Endothelial cell of umbilical vein (primary cell): ENCODE measurements around the gene IQGAP2. TPM values are rescaled to one million over a fixed set of nuclear protein-coding genes. Genes with fewer than 3 reads are reported as not detected.

Experiments
- BruUV-seq: library from RNA; stranded (reverse); fragments of 400-500 nt; replicated peaks from 2 replicates; lab custom pipeline; 2021; lab: Mats Ljungman, UMichigan
- CTCF ChIA-PET: fragments of 300-600, 350-600 bp; sonication (Branson Sonifier 250); formaldehyde crosslinking; loops from one replicate; lab custom pipeline; 2021; ENCODE audit warnings: antibody characterized with exemption, inconsistent platforms; lab: Charles Lee
- POLR2A ChIA-PET: fragments of 300-600, 350-600 bp; sonication (Branson Sonifier 250); formaldehyde crosslinking; loops from one replicate; lab custom pipeline; 2021; ENCODE audit warnings: antibody characterized with exemption, inconsistent platforms; lab: Charles Lee
- DNase-seq: peaks from one replicate; pipeline ENCODE4 v3.0.0-alpha.2; 2011; ENCODE audit warnings: low read depth, low spot score
- FAIRE-seq: peaks from 2 replicates; lab custom pipeline; 2011; peaks lifted over from hg19 to GRCh38; lab: Jason Lieb, UNC
- H2AFZ ChIP-seq: 2 replicates; pipeline ENCODE4 v1.6.0; 2012; ENCODE audit warnings: low read depth, low read length, control low read depth, inconsistent platforms
- H3K27ac ChIP-seq: 2 replicates; pipeline ENCODE4 v1.5.1; 2011; ENCODE audit warnings: low read depth, mild to moderate bottlenecking, control low read depth, low read length, moderate library complexity; ENCODE audit not compliant: insufficient read depth
- H3K27me3 ChIP-seq, 2 experiments: 2 replicates each; pipeline versions ENCODE4 v1.6.0 to v1.6.1; 2011; ENCODE audit warnings: low read length in 2 of 2, mixed read lengths in 1 of 2; ENCODE audit not compliant: control insufficient read depth in 2 of 2, insufficient read depth in 2 of 2
- H3K36me3 ChIP-seq, 2 experiments: 2 replicates in 1 of 2; 3 replicates in 1 of 2; pipeline ENCODE4 v1.5.1; 2011; ENCODE audit warnings: low read length in 2 of 2, mild to moderate bottlenecking in 1 of 2, moderate library complexity in 1 of 2; ENCODE audit not compliant: control insufficient read depth in 2 of 2, insufficient read depth in 2 of 2; ENCODE audit errors: extremely low read depth in 1 of 2
- H3K4me1 ChIP-seq: 3 replicates; pipeline ENCODE4 v1.5.1; 2011; ENCODE audit warnings: mild to moderate bottlenecking, low read length; ENCODE audit not compliant: control insufficient read depth, insufficient read depth; ENCODE audit errors: extremely low read depth
- H3K4me2 ChIP-seq: 2 replicates; pipeline ENCODE4 v1.6.1; 2011; ENCODE audit warnings: low read length, control low read depth, mixed read lengths; ENCODE audit not compliant: insufficient read depth
- H3K4me3 ChIP-seq, 3 experiments: fragments of 200-600 bp in 1 of 3; sonication (generic), shearing (Covaris generic) in 1 of 3; replicated peaks in 1 of 3; 2 replicates each; pipeline ENCODE4 v1.5.1; 2011 to 2016; ENCODE audit warnings: control low read depth in 3 of 3, low read length in 3 of 3, mild to moderate bottlenecking in 2 of 3, inconsistent platforms in 1 of 3, low read depth in 1 of 3, moderate library complexity in 1 of 3; ENCODE audit not compliant: insufficient read depth in 1 of 3
- H3K79me2 ChIP-seq: 2 replicates; pipeline ENCODE4 v1.6.0; 2012; ENCODE audit warnings: low read length, inconsistent platforms; ENCODE audit not compliant: control insufficient read depth, insufficient read depth
- H3K9ac ChIP-seq: replicated peaks from 2 replicates; pipeline ENCODE3; 2011; ENCODE audit warnings: low read length, control low read depth; ENCODE audit not compliant: insufficient read depth; ENCODE audit errors: extremely low read depth
- H3K9me1 ChIP-seq: replicated peaks from 3 replicates; pipeline ENCODE4 v1.6.0; 2011; ENCODE audit warnings: mild to moderate bottlenecking, low read length; ENCODE audit not compliant: control insufficient read depth, insufficient read depth; ENCODE audit errors: extremely low read depth
- H3K9me3 ChIP-seq: replicated peaks from 2 replicates; pipeline ENCODE4 v1.5.1; 2012; ENCODE audit warnings: low read length, inconsistent platforms; ENCODE audit not compliant: control insufficient read depth, insufficient read depth
- H4K20me1 ChIP-seq: replicated peaks from 2 replicates; pipeline ENCODE3; 2011; ENCODE audit warnings: mild to moderate bottlenecking, low read length; ENCODE audit not compliant: control insufficient read depth, insufficient read depth; ENCODE audit errors: extremely low read depth
- EZH2 ChIP-seq: IDR thresholded peaks from 2 replicates; pipeline ENCODE4 v1.6.1; 2012; ENCODE audit warnings: borderline replicate concordance, low read depth, mild to moderate bottlenecking, moderate library complexity, low read length, inconsistent platforms; ENCODE audit not compliant: severe bottlenecking
- FOS ChIP-seq: IDR thresholded peaks from 2 replicates; pipeline ENCODE4 v1.6.1; 2011; ENCODE audit warnings: mild to moderate bottlenecking, low read length, moderate library complexity, borderline replicate concordance; ENCODE audit not compliant: insufficient read depth
- GATA2 ChIP-seq: IDR thresholded peaks from 2 replicates; pipeline ENCODE4 v1.7.0; 2011; ENCODE audit warnings: low read depth, mild to moderate bottlenecking, moderate library complexity, mixed read lengths, low read length; ENCODE audit not compliant: insufficient read length, insufficient read depth
- JUN ChIP-seq: IDR thresholded peaks from 2 replicates; pipeline ENCODE4 v1.6.1; 2011; ENCODE audit warnings: borderline replicate concordance, low read depth; ENCODE audit not compliant: insufficient read length, insufficient read depth
- MYC ChIP-seq: IDR thresholded peaks from one replicate; pipeline ENCODE4 v1.6.1; 2011; ENCODE audit warnings: mild to moderate bottlenecking, low read depth, low read length
- POLR2A ChIP-seq: IDR thresholded peaks from 2 replicates; pipeline ENCODE4 v1.6.1; 2012; ENCODE audit warnings: low read depth, mild to moderate bottlenecking, control low read depth, low read length
- POLR2AphosphoS5 ChIP-seq: IDR thresholded peaks from 2 replicates; pipeline ENCODE4 v1.6.1; 2012; ENCODE audit warnings: low read depth, mild to moderate bottlenecking, control low read depth, low read length, moderate library complexity; ENCODE audit not compliant: insufficient read depth
- dilution Hi-C: fragments of 300-500 bp; cut with MboI; formaldehyde crosslinking; loops from one replicate; pipeline ENCODE4 v1.15.0; 2019; ENCODE audit warnings: low sequenced_read_pairs; ENCODE audit not compliant: extremely low pct_ligation_motif_present
- intact Hi-C: fragments of 100-400 bp; cut with micrococcal nuclease; formaldehyde crosslinking; loops from one replicate; pipeline ENCODE4 v1.10.0; 2022
- polyA plus RNA-seq, 4 experiments: library from polyadenylated mRNA; depleted of rRNA in 3 of 4; stranded (reverse) in 3 of 4; unstranded in 1 of 4; fragments of >200 nt; gene quantifications; 2 replicates each; pipeline versions ENCODE4 v1.2.1 to v1.2.3, GENCODE V29; 2011 to 2012; ENCODE audit warnings: missing spikeins in 1 of 4
- total RNA-seq: library from RNA; stranded (reverse); gene quantifications from 2 replicates; pipeline ENCODE4 v1.2.3, GENCODE V29; 2021
- TF ChIP-seq, protein P1 (sequence below), 2 donors: IDR thresholded peaks; 1 replicate in 1 of 2; 2 replicates in 1 of 2; pipeline ENCODE4 v1.5.1; 2011; ENCODE audit warnings: low read length in 2 of 2, mild to moderate bottlenecking in 2 of 2, moderate library complexity in 2 of 2, control low read depth in 1 of 2, inconsistent platforms in 1 of 2, low read depth in 1 of 2; ENCODE audit not compliant: insufficient read depth in 1 of 2; ENCODE audit errors: extremely low read depth in 1 of 2
- TF ChIP-seq, protein P2 (sequence below): IDR thresholded peaks from 2 replicates; pipeline ENCODE4 v1.6.1; 2011; ENCODE audit not compliant: insufficient read depth, insufficient read length

Gene IQGAP2
- total and polyA plus RNA-seq, 2 donors (not counting 3 experiments of a cell fraction or from before 2014, with no cell fraction given) = 4.5 to 4.7 TPM

DNA sequence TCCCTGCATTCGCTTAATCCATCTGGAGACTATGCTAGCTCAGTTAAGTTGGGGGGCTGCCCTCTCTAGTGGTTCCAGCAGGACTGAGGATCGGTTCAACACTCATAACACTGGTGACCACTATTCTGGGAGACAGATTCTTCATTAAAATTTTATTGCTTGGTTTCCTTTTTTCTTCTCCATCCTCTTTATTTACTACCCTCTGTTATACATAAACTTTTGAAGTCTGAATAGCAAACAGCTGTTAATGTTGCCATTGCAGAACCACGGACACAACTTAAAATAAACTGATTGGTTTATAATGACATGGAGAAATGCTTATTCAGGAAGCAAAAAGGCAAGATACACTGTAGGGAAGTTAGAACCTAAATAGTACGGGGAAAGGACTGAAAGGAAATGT, 22.1 kb downstream of the IQGAP2 start:
- Histone ChIP-seq H3K9me1 (no peaks in the 10 kb centered on the region), H2AFZ (no peak overlapping the region), H3K4me3 (no peak overlapping the region), H3K4me1 (no peaks in the 10 kb centered on the region), H4K20me1 (no peaks in the 10 kb centered on the region), H3K4me2 (no peak overlapping the region), H3K79me2 (no peaks in the 10 kb centered on the region), H3K27me3 (peaks cover 0 to 1% of the 10 kb centered on the region in 2 experiments), H3K27ac (no peak overlapping the region), H3K36me3 (no peaks in the 10 kb centered on the region), H3K9ac (no peak overlapping the region), H3K9me3 (no peaks in the 10 kb centered on the region)
- dilution Hi-C loops (no loop called here), intact Hi-C loops (no loop called here)
- no TSS peak for BruUV-seq
- DNase-seq (no peak), FAIRE-seq (no peak)
- CTCF ChIA-PET = no interaction called here
- POLR2A ChIA-PET = no interaction called here
- no peak for TF ChIP-seq JUN
- no peak for TF ChIP-seq POLR2AphosphoS5
- TF ChIP-seq EZH2 = no peak
- TF ChIP-seq MYC = no peak
- no peak for TF ChIP-seq POLR2A
- TF ChIP-seq, protein P1, sequence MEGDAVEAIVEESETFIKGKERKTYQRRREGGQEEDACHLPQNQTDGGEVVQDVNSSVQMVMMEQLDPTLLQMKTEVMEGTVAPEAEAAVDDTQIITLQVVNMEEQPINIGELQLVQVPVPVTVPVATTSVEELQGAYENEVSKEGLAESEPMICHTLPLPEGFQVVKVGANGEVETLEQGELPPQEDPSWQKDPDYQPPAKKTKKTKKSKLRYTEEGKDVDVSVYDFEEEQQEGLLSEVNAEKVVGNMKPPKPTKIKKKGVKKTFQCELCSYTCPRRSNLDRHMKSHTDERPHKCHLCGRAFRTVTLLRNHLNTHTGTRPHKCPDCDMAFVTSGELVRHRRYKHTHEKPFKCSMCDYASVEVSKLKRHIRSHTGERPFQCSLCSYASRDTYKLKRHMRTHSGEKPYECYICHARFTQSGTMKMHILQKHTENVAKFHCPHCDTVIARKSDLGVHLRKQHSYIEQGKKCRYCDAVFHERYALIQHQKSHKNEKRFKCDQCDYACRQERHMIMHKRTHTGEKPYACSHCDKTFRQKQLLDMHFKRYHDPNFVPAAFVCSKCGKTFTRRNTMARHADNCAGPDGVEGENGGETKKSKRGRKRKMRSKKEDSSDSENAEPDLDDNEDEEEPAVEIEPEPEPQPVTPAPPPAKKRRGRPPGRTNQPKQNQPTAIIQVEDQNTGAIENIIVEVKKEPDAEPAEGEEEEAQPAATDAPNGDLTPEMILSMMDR (IDR thresholded peaks at IDR 0.05; ENCODE audit: extremely low read depth in 1 of 2, insufficient read depth in 1 of 2, low read depth in 1 of 2, low read length in 2 of 2) = no peak
- TF ChIP-seq, protein P2, sequence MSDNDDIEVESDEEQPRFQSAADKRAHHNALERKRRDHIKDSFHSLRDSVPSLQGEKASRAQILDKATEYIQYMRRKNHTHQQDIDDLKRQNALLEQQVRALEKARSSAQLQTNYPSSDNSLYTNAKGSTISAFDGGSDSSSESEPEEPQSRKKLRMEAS = no peak
- TF ChIP-seq FOS = no peak
- no peak for TF ChIP-seq GATA2
